Stimulated activated CD8-positive, alpha-beta memory T cell treated with anti-CD3 and anti-CD28 coated beads, Interleukin-4, amount 100 ng/mL, for 1 hour (primary cell): ENCODE data around the gene HEPACAM.

Experiments used
- DNase-seq, 2 donors: peaks; one replicate each; pipeline ENCODE4 v3.0.0-alpha.2; 2020; ENCODE audit warnings: low read depth in 2 of 2, low spot score in 1 of 2

The HEPACAM gene

DNA sequence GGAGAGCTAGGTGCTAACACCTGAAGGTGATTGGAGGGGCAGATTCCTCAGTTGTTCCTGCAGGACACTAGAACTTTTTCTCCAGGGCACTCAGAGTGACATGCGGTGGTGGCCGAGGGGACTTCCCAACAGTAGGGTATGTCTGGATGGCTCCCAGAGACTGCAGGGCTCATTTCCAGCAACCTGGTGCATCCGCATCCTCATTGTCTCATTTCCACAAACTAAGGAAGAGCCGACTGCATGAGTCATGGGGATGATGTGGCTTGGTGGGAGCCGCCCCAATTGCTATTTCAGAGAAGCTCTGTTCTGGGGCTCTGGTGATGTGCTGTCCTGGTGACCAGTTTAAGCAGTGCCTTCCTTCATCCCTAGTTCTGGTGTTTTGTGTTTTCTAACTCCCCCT lies 35.4 kb downstream of the HEPACAM start:
- DNase-seq = no peak

DNA sequence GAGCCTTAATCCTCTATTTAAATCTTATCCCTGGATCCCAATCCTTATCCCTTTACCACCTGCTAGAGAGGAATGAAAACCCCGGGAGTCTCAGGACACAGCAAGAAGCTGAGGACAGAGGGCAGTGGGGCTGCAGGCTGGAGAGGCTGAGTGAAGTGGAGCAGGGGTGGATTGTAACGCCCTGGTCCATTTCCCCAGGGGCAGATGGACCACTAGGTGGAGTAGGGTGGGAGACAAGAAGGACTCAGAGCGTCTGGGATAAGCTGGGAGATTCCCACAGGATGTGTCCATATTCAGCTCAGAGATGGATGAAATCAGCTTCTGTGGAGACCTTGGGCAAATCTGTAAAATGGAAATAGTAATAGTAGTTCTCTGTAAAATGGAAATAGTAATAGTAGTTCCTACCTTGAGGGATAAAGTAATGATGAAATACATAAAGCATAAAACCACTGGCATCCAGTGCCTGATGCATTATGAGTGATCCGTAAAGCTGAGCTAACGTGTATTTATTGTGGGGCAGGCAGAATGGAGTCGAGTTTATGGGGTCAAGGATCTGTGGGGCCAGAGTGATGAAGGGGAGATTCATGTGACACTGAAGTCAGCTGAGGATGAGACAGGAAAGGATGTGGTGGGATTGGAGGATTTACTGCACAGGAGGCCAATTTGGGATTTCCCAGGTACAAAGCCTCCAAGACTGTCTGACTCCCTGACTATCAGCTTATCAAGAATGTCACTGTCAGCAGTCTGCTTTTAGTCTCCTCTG lies 36.3 kb downstream of the HEPACAM start:
- no peak for DNase-seq

DNA sequence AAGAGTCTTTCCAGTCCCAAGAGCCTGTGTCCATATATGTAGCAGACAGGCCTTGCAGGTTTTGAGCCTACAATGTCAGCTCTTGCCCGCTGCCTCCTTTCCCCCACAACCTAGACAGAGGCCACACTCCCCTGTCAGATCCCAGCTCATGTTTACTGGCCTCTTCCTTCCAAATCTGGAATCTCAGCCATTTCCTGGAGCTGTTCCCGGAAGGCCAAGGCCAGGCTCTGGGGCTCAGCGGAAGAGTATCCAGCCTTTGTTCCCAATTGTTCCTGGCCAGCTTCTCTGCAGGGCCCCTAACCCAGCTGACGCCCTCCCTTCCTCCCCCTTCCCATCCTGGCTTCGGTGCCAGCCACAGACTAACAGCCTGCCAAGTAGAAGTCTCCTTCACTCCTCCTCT lies 37.1 kb downstream of the HEPACAM start:
- no peak for DNase-seq

DNA sequence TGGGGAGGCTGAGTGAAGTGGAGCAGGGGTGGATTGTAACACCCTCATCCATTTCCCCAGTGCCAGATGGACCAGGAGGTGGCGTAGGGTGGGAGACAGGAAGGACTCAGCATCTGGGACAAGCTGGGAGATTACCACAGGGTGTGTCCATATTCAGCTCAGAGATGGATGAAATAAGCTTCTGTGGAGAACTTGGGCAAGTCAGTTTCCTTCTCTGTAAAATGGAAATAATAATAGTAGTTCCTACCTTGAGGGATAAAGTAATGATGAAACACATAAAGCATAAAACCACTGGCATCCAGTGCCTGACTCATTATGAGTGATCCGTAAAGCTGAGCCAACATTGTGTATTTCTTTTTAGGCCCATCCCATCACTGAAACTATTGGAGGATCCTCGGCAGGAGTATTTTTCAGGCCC lies 37.6 kb downstream of the HEPACAM start:
- DNase-seq = no peak

- DNase-seq = no peak
These were observed 38.1 kb downstream of the HEPACAM start, which contains the start of gene ROBO4 for GRCh38 chr11:124897674-124898262. ROBO4 (minus strand) TSS chr11:124897865; CDS start chr11:124897795, 70 bp downstream.

DNA sequence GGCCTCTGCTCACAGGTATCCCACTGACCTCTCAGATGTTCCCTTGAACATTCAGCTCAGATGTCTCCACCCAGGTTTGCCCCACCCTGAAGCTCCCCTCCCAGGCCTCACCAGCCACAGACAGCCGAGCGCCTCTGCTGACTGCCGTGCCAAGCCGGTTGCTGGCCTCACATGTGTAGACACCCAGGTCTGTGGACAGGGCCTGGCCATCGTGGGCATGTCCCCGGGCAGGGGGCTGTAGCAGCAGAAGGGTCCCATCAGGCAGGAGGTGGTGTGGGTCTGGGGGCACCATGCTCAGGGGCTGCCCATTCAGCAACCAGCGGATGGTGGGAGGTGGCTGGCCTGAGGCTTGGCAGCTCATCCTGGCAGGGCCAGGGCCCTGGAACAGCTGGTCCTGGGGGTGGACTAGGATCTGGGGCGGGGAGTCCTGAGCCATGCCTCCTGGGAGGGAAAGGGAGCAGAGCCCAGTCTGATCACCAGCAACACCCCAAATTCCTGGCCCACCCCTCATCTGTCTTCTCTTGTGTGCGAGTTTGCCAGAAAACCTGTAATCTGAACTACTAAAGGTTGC lies 38.9 kb downstream of the HEPACAM start:
- no peak for DNase-seq

GRCh38 chr11:124896071-124896750 lies 39.6 kb downstream of the HEPACAM start:
- DNase-seq = no peak

DNA sequence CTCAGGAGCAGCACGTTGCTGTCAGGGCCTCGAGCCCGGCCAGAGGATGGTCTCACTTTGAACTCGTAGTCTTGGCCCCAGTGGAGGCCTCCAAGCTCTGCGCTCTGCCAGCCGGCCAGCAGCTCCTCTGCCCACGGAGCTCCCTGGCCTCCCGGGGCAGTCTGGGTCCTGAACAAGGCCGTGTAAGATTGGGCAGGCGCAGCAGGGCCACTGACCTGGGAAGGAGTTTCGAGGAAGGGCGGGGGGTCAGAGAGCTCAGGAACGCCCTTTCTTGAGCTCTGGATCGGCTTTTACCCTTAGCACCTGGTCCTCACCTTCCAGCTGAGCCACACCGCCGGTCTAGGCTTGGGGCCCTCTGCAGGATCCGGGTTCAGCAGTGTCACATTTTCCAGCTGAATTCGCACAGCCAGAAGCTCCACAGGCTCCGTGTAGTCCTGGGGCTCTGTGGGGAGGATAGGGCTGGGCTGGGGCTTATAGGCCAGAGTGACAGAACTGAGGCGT lies 40.3 kb downstream of the HEPACAM start:
- DNase-seq = no peak

DNA sequence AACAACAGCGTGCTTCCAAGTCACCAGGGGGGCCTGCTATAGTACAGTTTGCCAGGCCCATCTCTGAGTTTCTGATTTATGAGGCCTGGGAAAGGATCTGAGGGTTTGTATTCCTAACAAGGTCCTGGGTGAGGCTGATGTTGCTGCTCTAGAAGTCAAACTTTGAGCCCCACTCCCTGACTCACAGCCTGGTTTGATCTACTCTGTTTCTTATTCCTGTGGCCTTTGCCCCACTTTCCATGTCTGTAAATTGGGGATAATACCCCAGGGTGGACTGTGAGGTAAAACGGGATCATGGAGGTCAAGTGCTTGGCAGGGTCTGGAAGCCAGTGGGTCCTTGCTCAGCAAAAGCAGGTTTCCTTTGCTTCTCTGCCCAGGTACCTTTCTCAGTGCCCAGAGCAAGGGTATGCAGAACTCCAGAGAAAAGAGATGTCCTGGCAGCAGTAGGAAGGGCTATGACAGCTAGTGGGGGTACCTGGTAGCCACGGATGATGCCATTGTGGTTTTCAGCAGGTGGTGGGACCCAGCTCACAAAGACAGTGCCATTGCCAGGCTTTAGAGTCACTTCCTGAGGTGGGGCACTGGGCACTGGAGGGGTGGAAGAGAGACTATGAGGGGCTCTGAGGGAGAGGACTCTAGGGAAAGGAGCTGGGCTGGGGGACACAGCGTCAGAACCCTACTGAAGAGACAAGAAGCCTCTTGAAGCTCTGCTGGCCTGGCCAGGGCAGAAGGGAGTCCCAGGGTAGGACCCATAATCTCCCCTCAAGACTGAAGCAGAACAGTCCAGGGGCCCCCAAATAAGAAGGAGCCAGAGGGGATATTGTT lies 41.0 kb downstream of the HEPACAM start:
- DNase-seq = no peak

DNA sequence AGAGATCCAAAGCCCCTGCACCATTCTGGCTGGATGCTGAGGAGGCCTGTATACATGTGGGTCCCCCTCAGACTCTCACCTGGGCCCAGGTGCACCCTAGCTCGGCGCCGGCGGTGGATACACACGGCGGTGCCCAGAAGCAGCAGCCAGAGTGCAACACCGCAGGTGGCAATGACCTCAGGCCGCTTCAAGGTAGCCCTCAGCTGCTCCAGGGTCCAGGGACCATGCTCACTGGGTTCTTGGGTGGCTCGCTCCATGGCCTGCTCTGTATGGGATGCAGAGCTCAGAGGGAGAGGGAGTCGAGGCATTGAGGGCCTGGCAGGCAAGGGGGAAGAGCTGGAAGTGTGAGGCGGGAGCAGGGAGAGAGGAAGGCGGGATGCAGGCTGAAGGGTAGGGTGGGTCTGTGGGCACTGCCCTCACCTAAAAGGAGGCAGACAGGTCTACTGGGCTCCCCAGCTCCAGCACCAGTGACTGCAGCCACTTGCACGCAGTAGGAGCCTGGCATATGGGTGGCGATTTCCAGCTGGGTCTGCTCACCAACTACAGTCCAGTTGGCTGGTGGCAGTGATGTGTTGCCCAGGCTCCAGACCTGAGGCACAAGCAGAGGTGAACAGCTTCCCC lies 42.0 kb downstream of the HEPACAM start:
- DNase-seq = no peak

GRCh38 chr11:124892750-124893454 lies 42.9 kb downstream of the HEPACAM start:
- no peak for DNase-seq

DNA sequence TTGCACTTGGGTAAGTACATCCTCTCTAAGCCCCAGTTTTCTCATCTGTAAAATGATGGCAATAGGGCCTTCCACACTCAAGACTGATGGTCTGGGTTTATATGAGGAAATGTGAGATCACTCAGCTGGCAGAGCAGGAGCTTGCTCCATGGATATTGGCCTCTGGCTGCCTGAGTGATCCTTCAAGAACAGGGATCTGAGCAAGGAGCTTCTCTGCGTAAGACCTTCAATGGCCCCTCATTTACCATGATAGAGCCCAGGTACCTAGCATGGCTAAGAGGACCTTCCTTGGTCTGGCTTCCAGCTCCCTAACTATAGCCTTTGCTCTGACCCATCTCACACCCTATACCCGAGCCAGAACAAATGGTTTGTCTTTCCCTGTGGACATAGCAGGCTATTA lies 43.7 kb downstream of the HEPACAM start:
- no peak for DNase-seq

GRCh38 chr11:124891373-124891861 lies 44.4 kb downstream of the HEPACAM start:
- no peak for DNase-seq

DNA sequence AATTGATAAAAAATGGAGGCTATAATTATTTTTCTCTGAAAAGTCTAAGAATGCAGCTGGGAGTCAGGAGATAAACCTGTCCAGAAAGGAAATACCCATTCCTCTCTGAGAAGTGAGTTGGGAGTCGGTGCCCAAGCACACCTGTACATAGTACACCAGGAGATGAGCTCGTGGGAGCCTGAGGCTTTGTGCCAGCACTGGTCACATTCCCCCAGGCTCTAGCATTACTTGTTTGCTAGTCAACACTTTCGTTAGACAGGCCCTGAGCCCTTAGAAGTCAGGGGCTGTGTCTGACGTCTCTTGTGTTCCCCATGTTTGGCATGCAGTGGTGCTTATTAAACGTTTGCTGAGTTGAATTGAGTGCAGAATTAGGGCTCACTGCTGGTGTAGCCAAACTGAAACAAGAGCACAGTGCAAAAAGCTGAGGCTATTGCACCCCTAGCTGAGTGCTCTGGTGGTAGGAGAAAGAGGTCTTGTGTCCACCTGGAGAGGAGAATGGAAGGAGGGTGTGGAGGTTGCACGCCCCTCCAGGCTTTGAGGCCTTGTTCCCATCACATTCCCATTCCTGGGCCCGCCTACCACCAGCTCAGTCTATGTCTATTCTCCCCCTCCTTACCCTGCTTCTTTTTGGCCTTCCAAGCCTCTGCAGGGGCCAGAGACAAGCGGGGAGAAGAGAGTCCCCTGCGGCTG lies 45.0 kb downstream of the HEPACAM start:
- DNase-seq = no peak

DNA sequence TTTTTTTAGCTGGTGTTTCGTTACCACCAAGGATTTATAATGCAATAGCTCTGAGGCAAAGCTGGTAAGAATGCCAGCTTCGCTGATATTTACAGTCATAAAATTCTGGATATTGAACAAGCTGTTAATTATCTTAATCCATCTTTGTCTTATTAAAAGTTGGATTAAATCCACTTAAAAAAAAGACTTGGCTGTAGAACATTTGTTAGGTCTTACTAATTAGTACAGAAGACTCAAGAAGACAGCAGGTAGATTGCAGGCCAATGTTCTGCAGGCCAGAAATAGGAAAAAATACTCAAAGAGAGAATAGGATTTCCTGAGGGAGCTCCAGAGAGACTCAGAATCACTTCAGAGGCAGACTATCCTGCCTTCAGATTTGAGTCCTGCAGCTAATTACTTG lies 45.7 kb downstream of the HEPACAM start:
- no peak for DNase-seq

GRCh38 chr11:124889191-124890091 lies 46.4 kb downstream of the HEPACAM start:
- no peak for DNase-seq

DNA sequence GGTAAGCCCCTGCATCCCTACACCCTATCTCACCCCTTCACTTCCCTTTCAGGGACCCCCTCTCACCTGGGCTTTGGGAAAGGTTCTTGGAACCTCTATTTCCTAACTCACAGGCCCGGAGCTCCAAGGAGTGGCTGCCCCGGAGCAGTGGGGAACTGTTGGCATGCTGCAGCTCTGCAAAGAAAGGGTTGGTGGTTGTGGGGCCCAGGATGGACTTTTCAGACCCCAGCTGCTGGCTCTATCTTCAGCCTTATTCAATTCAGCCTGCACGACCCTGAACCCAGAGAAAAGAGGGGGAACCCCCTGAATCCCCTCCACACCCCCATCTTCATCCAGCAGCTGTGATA lies 48.2 kb downstream of the HEPACAM start:
- DNase-seq = no peak
